ENCODE measurements around the gene MAP4K2.
A peak's percentile ranks its signal among the peaks of the same experiment; 100 is the strongest.

The MAP4K2 gene

GRCh38 chr11:64747961-64748665 lies 54.9 kb downstream of the MAP4K2 start:
- DNase-seq (ENCODE audit: extremely low read depth, low read depth): peak; percentile 41
- no peak for TF ChIP-seq CTCF (IDR thresholded peaks at IDR 0.05; ENCODE audit: low read depth, low read length, missing control alignments)
- H3K4me3 ChIP-seq (replicated peaks; ENCODE audit: low read depth, low read length): no peak overlapping the region

- no peak for TF ChIP-seq CTCF (IDR thresholded peaks at IDR 0.05; ENCODE audit: low read depth, low read length, missing control alignments)
These were observed 56.5 kb downstream of the MAP4K2 start for GRCh38 chr11:64746486-64746885.

GRCh38 chr11:64745521-64746328 lies 57.3 kb downstream of the MAP4K2 start:
- no peak for TF ChIP-seq CTCF (IDR thresholded peaks at IDR 0.05; ENCODE audit: low read depth, low read length, missing control alignments)
- DNase-seq (ENCODE audit: extremely low read depth, low read depth): no peak
- H3K4me3 ChIP-seq (replicated peaks; ENCODE audit: low read depth, low read length): 0 out of 2 replicates have a peak overlapping the region, but pooled peaks have one; percentile 11

More at GRCh38 chr11:64746486-64746885, 56.5 kb downstream of the MAP4K2 start:
- no peak for DNase-seq (ENCODE audit: extremely low read depth, low read depth)
- no peak overlapping the region for H3K4me3 ChIP-seq (replicated peaks; ENCODE audit: low read depth, low read length)

GRCh38 chr11:64745189-64745520 lies 57.9 kb downstream of the MAP4K2 start:
- H3K4me3 ChIP-seq (replicated peaks; ENCODE audit: low read depth, low read length): 0 out of 2 replicates have a peak overlapping the region, but pooled peaks have one; percentile 11
- no peak for TF ChIP-seq CTCF (IDR thresholded peaks at IDR 0.05; ENCODE audit: low read depth, low read length, missing control alignments)
- DNase-seq (ENCODE audit: extremely low read depth, low read depth): no peak

- no peak for DNase-seq (ENCODE audit: extremely low read depth, low read depth)
- no peak for TF ChIP-seq CTCF (IDR thresholded peaks at IDR 0.05; ENCODE audit: low read depth, low read length, missing control alignments)
- 0 out of 2 replicates have a peak overlapping the region, but pooled peaks have one; percentile 11 for H3K4me3 ChIP-seq (replicated peaks; ENCODE audit: low read depth, low read length)
These were observed 58.3 kb downstream of the MAP4K2 start for GRCh38 chr11:64744544-64745188.

- H3K4me3 ChIP-seq (replicated peaks; ENCODE audit: low read depth, low read length): 0 out of 2 replicates have a peak within 1 kb of the TSS, but pooled peaks have one; percentile 11
- no peak for DNase-seq (ENCODE audit: extremely low read depth, low read depth)
- peak; percentile 59 for TF ChIP-seq CTCF (IDR thresholded peaks at IDR 0.05; ENCODE audit: low read depth, low read length, missing control alignments)
These were observed 59.1 kb downstream of the MAP4K2 start, which contains the start of gene RASGRP2 for GRCh38 chr11:64743591-64744543. RASGRP2 (minus strand) TSS chr11:64744142; CDS start chr11:64742866, 1,276 bp downstream.
